SK-N-SH (cell line): ENCODE data around the gene CCDC91. TPM values are rescaled to one million over a fixed set of nuclear protein-coding genes. Genes with fewer than 3 reads are reported as not detected.

Source experiments
- CTCF ChIA-PET: fragments of 300-600, 350-600 bp; formaldehyde crosslinking; extraction: SDS; loops from one replicate; lab custom pipeline; 2021; lab: Yijun Ruan, JAX
- POLR2A ChIA-PET: fragments of 350-600 bp; sonication (Branson Sonifier 250); formaldehyde crosslinking; extraction: SDS; loops from one replicate; lab custom pipeline; 2020; ENCODE audit warnings: antibody characterized with exemption, inconsistent platforms; lab: Yijun Ruan, JAX
- DNase-seq: peaks from one replicate; pipeline ENCODE4 v3.0.0; 2012
- H2AFZ ChIP-seq: fragments of 200-600 bp; sonication (generic); 2 replicates; pipeline ENCODE4 v1.8.1; 2016; ENCODE audit warnings: antibody characterized with exemption, mild to moderate bottlenecking, low read depth
- H3F3A ChIP-seq: fragments of 200-600 bp; sonication (generic); replicated peaks from 2 replicates; pipeline ENCODE3; 2016; ENCODE audit warnings: antibody characterized with exemption, mild to moderate bottlenecking; ENCODE audit not compliant: insufficient read depth
- H3K27ac ChIP-seq, 2 experiments: fragments of 200-500 bp in 1 of 2; fragments of 200-600 bp in 1 of 2; sonication (Bioruptor generic) in 1 of 2; sonication (generic), shearing (Covaris generic) in 1 of 2; 2 replicates each; pipeline versions ENCODE4 v1.5.1 to v1.6.1; 2014 to 2016; ENCODE audit warnings: low read depth in 2 of 2, inconsistent platforms in 1 of 2, low read length in 1 of 2, mild to moderate bottlenecking in 1 of 2, mixed read lengths in 1 of 2
- H3K27me3 ChIP-seq: fragments of 200-600 bp; sonication (generic), shearing (Covaris generic); 2 replicates; pipeline ENCODE4 v1.6.1; 2016; ENCODE audit warnings: mixed run types; ENCODE audit not compliant: insufficient read depth
- H3K36me3 ChIP-seq, 2 experiments: fragments of 200-500 bp in 1 of 2; fragments of 200-600 bp in 1 of 2; sonication (Bioruptor generic) in 1 of 2; sonication (generic) in 1 of 2; replicated peaks in 1 of 2; 2 replicates each; pipeline versions ENCODE3 to v1.5.1; 2014 to 2016; ENCODE audit warnings: low read length in 1 of 2, mild to moderate bottlenecking in 1 of 2; ENCODE audit not compliant: insufficient read depth in 2 of 2, control insufficient read depth in 1 of 2
- H3K4me1 ChIP-seq, 2 experiments: fragments of 200-500 bp in 1 of 2; fragments of 200-600 bp in 1 of 2; sonication (Bioruptor generic) in 1 of 2; sonication (generic), shearing (Covaris generic) in 1 of 2; 2 replicates each; pipeline versions ENCODE4 v1.5.1 to v1.6.1; 2014 to 2016; ENCODE audit warnings: low read depth in 1 of 2, low read length in 1 of 2, mixed run types in 1 of 2; ENCODE audit not compliant: insufficient read depth in 2 of 2, control insufficient read depth in 1 of 2
- H3K4me2 ChIP-seq: fragments of 200-600 bp; sonication (generic), shearing (Covaris generic); 2 replicates; pipeline ENCODE4 v1.6.1; 2017; ENCODE audit warnings: mixed run types
- H3K4me3 ChIP-seq, 2 experiments: fragments of 200-500 bp in 1 of 2; fragments of 200-600 bp in 1 of 2; sonication (Bioruptor generic) in 1 of 2; sonication (generic), shearing (Covaris generic) in 1 of 2; 2 replicates each; pipeline versions ENCODE4 v1.5.1 to v1.8.1; 2014 to 2016; ENCODE audit warnings: low read depth in 2 of 2, inconsistent platforms in 1 of 2, low read length in 1 of 2, mild to moderate bottlenecking in 1 of 2, mixed read lengths in 1 of 2, moderate library complexity in 1 of 2
- H3K79me2 ChIP-seq: fragments of 200-600 bp; sonication (generic); 2 replicates; pipeline ENCODE4 v1.8.1; 2017; ENCODE audit warnings: mild to moderate bottlenecking; ENCODE audit not compliant: insufficient read depth
- H3K9ac ChIP-seq: fragments of 200-600 bp; sonication (generic); 2 replicates; pipeline ENCODE4 v1.6.1; 2017; ENCODE audit warnings: mixed run types
- H3K9me2 ChIP-seq: fragments of 200-600 bp; sonication (generic); 2 replicates; pipeline ENCODE4 v1.6.1; 2017; ENCODE audit warnings: mixed run types
- H3K9me3 ChIP-seq: fragments of 200-600 bp; sonication (generic); 2 replicates; pipeline ENCODE4 v1.6.1; 2017; ENCODE audit warnings: mixed run types, mild to moderate bottlenecking, moderate library complexity
- H4K20me1 ChIP-seq: fragments of 200-600 bp; sonication (generic); 2 replicates; pipeline ENCODE4 v1.6.1; 2017; ENCODE audit warnings: mild to moderate bottlenecking, mixed run types; ENCODE audit not compliant: insufficient read depth
- ELF1 ChIP-seq: IDR thresholded peaks from 2 replicates; pipeline ENCODE4 v1.4.0; 2012
- FOXM1 ChIP-seq: IDR thresholded peaks from 2 replicates; pipeline ENCODE4 v1.4.0; 2012; ENCODE audit warnings: low read depth, mild to moderate bottlenecking
- GABPA ChIP-seq: IDR thresholded peaks from 2 replicates; pipeline ENCODE4 v1.4.0; 2012; ENCODE audit warnings: low read depth, mild to moderate bottlenecking
- MEF2A ChIP-seq: IDR thresholded peaks from 2 replicates; pipeline ENCODE4 v1.4.0; 2012; ENCODE audit warnings: low read depth, borderline replicate concordance
- MXI1 ChIP-seq: IDR thresholded peaks from 2 replicates; pipeline ENCODE4 v1.6.1; 2012; ENCODE audit warnings: mild to moderate bottlenecking, low read depth, low read length, improper control_type of control experiment
- NFIC ChIP-seq: IDR thresholded peaks from 2 replicates; pipeline ENCODE4 v1.4.0; 2012; ENCODE audit warnings: borderline replicate concordance
- POLR2AphosphoS5 ChIP-seq: IDR thresholded peaks from 2 replicates; pipeline ENCODE4 v1.6.1; 2012; ENCODE audit warnings: low read depth, low read length
- RAD21 ChIP-seq: IDR thresholded peaks from 2 replicates; pipeline ENCODE4 v1.6.1; 2012; ENCODE audit warnings: mild to moderate bottlenecking, low read length
- RCOR1 ChIP-seq: fragments of 150-350 bp; IDR thresholded peaks from 2 replicates; pipeline ENCODE4 v1.6.1; 2017; ENCODE audit warnings: antibody characterized with exemption, low read length
- RXRA ChIP-seq: IDR thresholded peaks from 2 replicates; pipeline ENCODE4 v1.4.0; 2012; ENCODE audit warnings: low read depth, mild to moderate bottlenecking, borderline replicate concordance
- TAF1 ChIP-seq: IDR thresholded peaks from 2 replicates; pipeline ENCODE4 v1.6.1; 2012; ENCODE audit warnings: low read depth, mild to moderate bottlenecking, low read length, moderate library complexity, borderline replicate concordance
- TEAD4 ChIP-seq: IDR thresholded peaks from 2 replicates; pipeline ENCODE4 v1.4.0; 2012; ENCODE audit warnings: mild to moderate bottlenecking, borderline replicate concordance; ENCODE audit not compliant: insufficient read depth
- WGBS: methylation state at CpG from one replicate; pipeline ENCODE4 v1.1.6; 2017; ENCODE audit warnings: low lambda C conversion rate; 5-methylcytosine and 5-hydroxymethylcytosine counted together
- polyA plus RNA-seq, 3 experiments: library from polyadenylated mRNA; depleted of rRNA; stranded (reverse); fragments of >200 nt; gene quantifications; 2 replicates each; pipeline ENCODE4 v1.2.3, GENCODE V29; 2012
- TF ChIP-seq, protein P1 (sequence below): fragments of 150-350 bp; IDR thresholded peaks from 2 replicates; pipeline ENCODE4 v1.6.1; 2017; ENCODE audit warnings: antibody characterized with exemption, low read length, low read depth, borderline replicate concordance
- TF ChIP-seq, protein P2 (sequence below): IDR thresholded peaks from 2 replicates; pipeline ENCODE4 v1.4.0; 2012; ENCODE audit warnings: low read depth, borderline replicate concordance
- TF ChIP-seq, protein P3 (sequence below): fragments of 200-600 bp; sonication (generic); IDR thresholded peaks from 2 replicates; pipeline ENCODE4 v1.6.1; 2017; ENCODE audit warnings: antibody characterized with exemption, mild to moderate bottlenecking, moderate library complexity

CCDC91 gene
- polyA plus RNA-seq, 1 of the 3 experiments (the other 2 are of a cell fraction), result 13.0 TPM

DNA sequence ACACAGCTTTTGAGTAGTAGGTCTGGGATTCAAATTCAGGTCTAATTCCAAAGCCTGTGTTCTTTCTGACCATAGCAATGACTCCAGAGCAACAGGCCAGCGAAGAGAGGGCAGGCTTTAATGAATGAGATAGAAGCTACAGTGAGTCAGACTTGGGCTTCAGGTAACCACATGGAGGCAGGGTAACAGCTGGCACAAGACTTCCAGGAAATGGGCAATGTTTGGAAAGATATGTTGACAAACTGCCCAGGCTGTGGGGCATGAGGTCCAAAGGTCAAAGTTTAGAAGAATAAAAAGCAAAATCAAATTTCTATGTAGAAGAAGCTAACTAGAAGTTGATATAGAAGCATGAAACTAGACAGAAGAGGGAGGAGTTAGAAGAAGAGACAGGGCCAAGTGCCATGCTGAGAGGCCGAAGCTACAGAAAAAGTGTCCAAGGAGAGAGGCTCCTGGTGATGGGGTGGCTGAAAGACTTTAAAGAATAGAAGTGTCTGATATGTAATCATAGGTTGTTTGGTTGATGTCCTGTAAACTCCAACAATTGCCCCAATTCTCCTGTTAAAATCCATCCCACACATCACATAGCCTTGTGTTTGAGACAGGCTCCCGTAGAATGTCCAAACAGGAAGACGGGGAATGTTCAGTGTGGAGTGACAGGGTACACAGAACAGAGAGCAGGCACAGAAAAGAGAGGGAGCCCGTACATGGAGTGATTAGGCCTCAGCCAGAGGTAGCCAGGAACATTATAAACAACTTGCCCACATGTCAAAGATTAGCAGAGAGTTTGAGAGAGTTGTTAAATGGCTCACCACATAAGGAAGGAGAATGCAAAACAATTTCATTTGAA lies 384.7 kb downstream of the CCDC91 start:
- Histone ChIP-seq H3K79me2 (no peaks in the 10 kb centered on the region), H3K9me2 (no peaks in the 10 kb centered on the region), H3F3A (no peaks in the 10 kb centered on the region), H3K27me3 (no peaks in the 10 kb centered on the region), H3K27ac (no peak overlapping the region), H3K36me3 (no peaks in the 10 kb centered on the region), H3K9me3 (no peaks in the 10 kb centered on the region), H3K4me3 (no peak overlapping the region), H3K4me2 (no peak overlapping the region), H3K4me1 (no peaks in the 10 kb centered on the region; a peak in 1 of 4 replicates), H2AFZ (no peak overlapping the region), H3K9ac (no peak overlapping the region), H4K20me1 (no peaks in the 10 kb centered on the region)
- POLR2A ChIA-PET, result no interaction called here
- no peak for TF ChIP-seq RAD21
- no peak for TF ChIP-seq MEF2A
- no peak for TF ChIP-seq FOXM1
- TF ChIP-seq, protein P1, sequence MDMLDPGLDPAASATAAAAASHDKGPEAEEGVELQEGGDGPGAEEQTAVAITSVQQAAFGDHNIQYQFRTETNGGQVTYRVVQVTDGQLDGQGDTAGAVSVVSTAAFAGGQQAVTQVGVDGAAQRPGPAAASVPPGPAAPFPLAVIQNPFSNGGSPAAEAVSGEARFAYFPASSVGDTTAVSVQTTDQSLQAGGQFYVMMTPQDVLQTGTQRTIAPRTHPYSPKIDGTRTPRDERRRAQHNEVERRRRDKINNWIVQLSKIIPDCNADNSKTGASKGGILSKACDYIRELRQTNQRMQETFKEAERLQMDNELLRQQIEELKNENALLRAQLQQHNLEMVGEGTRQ, result no peak
- TF ChIP-seq TEAD4, result no peak
- TF ChIP-seq TAF1, result no peak
- TF ChIP-seq RCOR1, result no peak
- no peak for TF ChIP-seq POLR2AphosphoS5
- TF ChIP-seq ELF1, result no peak
- TF ChIP-seq GABPA, result no peak
- TF ChIP-seq, protein P2, sequence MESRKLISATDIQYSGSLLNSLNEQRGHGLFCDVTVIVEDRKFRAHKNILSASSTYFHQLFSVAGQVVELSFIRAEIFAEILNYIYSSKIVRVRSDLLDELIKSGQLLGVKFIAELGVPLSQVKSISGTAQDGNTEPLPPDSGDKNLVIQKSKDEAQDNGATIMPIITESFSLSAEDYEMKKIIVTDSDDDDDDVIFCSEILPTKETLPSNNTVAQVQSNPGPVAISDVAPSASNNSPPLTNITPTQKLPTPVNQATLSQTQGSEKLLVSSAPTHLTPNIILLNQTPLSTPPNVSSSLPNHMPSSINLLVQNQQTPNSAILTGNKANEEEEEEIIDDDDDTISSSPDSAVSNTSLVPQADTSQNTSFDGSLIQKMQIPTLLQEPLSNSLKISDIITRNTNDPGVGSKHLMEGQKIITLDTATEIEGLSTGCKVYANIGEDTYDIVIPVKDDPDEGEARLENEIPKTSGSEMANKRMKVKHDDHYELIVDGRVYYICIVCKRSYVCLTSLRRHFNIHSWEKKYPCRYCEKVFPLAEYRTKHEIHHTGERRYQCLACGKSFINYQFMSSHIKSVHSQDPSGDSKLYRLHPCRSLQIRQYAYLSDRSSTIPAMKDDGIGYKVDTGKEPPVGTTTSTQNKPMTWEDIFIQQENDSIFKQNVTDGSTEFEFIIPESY, result no peak
- WGBS, result 83% methylated on average over 5 of the region's 5 CpGs
- DNase-seq, result no peak
- CTCF ChIA-PET, result interaction anchor here (0.6 kb wide), 1 partner anchor 429 kb away, joined by 3 read pairs; no protein-coding TSS in a partner anchor

DNA sequence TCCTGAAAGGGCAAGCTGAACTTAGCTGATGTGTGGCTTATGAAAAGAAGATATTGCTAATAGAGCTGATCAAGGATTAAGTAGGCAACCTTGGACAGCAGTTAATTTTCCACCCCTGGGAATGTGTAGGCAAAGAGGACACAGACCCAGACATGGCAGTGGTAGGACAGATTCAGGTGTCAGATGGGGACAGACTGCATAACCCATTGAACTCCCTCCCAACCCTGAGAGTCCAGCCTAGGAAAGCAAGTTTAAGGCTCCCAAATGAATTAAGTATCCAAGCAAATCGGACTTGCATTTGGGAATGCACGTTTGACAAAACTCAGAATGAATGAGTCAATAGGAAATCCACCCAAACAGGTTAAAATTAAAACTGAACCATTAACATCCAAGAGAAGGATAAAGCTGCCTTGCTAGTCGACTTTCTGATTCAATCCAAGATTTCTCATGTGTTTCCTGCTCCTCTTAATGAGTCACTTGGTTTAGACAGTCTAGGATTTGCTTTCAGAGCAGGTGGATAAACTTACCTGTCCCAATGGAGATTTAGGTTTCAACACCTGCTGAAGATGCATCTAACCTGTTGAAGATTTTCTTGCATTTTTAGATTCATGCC lies 385.4 kb downstream of the CCDC91 start:
- H3K36me3 ChIP-seq, result no peaks in the 10 kb centered on the region
- no peaks in the 10 kb centered on the region for H3K4me1 ChIP-seq
- H2AFZ ChIP-seq, result no peak overlapping the region
- H3K27ac ChIP-seq, result no peak overlapping the region
- no peak overlapping the region for H3K9ac ChIP-seq
- no peak overlapping the region for H3K4me3 ChIP-seq
- no peaks in the 10 kb centered on the region for H3K9me3 ChIP-seq
- POLR2A ChIA-PET, result no interaction called here
- H3K9me2 ChIP-seq, result no peaks in the 10 kb centered on the region
- TF ChIP-seq, protein P3, sequence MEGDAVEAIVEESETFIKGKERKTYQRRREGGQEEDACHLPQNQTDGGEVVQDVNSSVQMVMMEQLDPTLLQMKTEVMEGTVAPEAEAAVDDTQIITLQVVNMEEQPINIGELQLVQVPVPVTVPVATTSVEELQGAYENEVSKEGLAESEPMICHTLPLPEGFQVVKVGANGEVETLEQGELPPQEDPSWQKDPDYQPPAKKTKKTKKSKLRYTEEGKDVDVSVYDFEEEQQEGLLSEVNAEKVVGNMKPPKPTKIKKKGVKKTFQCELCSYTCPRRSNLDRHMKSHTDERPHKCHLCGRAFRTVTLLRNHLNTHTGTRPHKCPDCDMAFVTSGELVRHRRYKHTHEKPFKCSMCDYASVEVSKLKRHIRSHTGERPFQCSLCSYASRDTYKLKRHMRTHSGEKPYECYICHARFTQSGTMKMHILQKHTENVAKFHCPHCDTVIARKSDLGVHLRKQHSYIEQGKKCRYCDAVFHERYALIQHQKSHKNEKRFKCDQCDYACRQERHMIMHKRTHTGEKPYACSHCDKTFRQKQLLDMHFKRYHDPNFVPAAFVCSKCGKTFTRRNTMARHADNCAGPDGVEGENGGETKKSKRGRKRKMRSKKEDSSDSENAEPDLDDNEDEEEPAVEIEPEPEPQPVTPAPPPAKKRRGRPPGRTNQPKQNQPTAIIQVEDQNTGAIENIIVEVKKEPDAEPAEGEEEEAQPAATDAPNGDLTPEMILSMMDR, result no peak
- TF ChIP-seq MXI1 (no peak), RXRA (no peak), NFIC (no peak)
- H3K79me2 ChIP-seq, result no peaks in the 10 kb centered on the region
- no peaks in the 10 kb centered on the region for H3K27me3 ChIP-seq
- no peak overlapping the region for H3K4me2 ChIP-seq
- no peaks in the 10 kb centered on the region for H3F3A ChIP-seq
- DNase-seq, result no peak
- no peaks in the 10 kb centered on the region for H4K20me1 ChIP-seq
- WGBS, result 52% methylated on average over 3 of the region's 3 CpGs
- CTCF ChIA-PET, result no interaction called here
